HG02938 (cell line): Measurements from ENCODE around the gene TPI1.
"Not testable (repeated sequence)": the region's sequence is repeated elsewhere in the genome, so short reads cannot be mapped to it uniquely, and the experiment has no call there.

Experiments
- ATAC-seq: cut with Tn5 transposase; IDR thresholded peaks from one replicate; pipeline ENCODE4 v1.9.1; 2021; ENCODE audit warnings: mild to moderate bottlenecking, moderate library complexity; ENCODE audit not compliant: unreplicated experiment

The TPI1 gene

DNA sequence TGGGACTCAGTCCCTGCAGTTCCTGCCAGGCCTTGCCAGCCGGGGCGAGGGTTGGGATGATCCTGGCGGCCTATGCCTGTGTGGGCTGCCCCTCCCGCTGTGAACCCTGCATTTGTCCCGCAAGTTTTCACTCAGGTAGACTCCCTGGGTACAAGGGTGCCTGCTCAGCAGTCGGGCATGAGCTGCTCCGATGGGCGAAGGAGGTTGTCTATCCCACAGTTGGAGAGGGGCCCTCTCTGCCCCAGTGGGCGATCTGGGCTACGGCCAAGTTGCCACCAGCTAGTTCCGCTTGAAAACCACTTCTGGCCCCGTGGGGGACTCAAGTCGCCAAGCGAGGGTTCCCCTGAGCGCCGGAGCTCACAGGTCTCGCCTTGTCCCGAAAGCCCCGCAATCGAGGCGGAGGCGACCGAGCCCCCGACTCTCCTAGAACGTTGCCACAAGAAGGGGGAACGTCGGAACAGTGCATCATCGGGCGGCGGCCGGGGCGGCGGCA lies 365 bp upstream of the TPI1 start:
- peak; percentile 19 for ATAC-seq

DNA sequence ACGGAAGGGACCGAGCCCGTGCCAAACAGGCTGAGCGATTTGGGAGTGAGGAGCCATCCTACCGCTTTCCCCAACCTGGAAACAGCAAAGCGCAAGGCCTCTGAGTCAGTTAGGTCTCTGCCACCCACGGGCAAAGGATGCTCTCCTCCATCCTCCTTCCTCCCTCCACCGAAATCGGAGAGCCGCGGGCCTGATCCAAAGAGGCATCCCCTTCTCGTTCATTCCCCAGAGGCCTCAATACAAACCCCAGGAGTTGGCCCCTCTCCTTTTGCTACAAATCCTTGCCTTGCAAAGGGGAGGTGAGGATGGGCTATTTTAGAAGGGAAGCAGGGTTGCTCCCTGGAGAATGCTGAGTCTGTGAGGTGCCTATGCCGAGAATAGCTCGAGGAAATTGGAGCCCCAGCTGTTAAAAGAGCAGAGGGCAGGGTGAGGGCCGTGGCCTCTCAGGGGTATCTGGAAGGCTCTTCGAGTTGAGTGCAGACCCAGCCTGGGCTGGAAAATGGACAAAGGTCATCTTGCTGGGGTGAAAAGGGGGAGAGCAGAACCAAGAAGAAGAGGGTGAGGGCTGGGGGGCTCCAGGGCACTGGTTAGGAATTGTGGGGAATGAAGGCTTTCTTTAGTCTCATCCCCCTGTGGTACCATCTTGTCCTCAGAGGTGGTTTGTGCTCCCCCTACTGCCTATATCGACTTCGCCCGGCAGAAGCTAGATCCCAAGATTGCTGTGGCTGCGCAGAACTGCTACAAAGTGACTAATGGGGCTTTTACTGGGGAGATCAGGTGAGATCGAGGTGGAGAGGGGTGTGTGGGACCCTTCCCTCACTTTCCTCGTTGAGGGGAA lies 1.1 kb downstream of the TPI1 start:
- no peak for ATAC-seq

DNA sequence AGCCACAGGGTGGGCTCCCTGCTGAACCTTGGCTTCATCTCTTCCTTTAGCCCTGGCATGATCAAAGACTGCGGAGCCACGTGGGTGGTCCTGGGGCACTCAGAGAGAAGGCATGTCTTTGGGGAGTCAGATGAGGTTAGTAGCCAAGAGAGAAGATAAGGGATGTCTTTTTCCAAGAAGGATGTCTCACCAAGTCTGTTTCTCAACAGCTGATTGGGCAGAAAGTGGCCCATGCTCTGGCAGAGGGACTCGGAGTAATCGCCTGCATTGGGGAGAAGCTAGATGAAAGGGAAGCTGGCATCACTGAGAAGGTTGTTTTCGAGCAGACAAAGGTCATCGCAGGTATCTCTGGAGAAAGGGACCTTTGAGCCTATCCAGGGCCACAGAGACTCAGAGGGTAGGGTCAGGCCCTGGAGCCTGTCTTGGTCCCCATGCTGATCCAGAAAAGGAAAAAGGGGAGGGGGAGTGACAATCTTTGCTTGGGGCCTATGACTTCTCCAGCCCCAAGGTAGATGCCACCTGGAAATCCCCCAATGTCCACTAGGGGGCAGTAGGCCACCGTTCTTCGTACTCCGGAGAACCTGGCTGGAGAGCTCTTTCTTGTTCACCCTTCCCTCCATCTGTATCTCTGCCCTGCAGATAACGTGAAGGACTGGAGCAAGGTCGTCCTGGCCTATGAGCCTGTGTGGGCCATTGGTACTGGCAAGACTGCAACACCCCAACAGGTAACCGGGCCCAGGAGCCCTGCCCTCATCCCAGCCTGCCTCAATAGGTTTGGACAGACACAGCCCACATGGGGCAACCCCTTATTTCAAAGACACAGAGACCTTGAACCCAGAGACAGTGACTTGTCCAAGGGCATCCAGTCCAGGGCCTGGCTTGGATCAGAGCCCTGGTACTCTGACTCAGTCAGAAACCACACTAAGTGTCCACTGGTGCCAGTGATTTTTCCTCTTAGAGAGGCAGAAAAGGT lies 2.0 kb downstream of the TPI1 start:
- no peak for ATAC-seq

DNA sequence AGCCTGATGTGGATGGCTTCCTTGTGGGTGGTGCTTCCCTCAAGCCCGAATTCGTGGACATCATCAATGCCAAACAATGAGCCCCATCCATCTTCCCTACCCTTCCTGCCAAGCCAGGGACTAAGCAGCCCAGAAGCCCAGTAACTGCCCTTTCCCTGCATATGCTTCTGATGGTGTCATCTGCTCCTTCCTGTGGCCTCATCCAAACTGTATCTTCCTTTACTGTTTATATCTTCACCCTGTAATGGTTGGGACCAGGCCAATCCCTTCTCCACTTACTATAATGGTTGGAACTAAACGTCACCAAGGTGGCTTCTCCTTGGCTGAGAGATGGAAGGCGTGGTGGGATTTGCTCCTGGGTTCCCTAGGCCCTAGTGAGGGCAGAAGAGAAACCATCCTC lies 3.0 kb downstream of the TPI1 start:
- ATAC-seq: not testable (repeated sequence)

DNA sequence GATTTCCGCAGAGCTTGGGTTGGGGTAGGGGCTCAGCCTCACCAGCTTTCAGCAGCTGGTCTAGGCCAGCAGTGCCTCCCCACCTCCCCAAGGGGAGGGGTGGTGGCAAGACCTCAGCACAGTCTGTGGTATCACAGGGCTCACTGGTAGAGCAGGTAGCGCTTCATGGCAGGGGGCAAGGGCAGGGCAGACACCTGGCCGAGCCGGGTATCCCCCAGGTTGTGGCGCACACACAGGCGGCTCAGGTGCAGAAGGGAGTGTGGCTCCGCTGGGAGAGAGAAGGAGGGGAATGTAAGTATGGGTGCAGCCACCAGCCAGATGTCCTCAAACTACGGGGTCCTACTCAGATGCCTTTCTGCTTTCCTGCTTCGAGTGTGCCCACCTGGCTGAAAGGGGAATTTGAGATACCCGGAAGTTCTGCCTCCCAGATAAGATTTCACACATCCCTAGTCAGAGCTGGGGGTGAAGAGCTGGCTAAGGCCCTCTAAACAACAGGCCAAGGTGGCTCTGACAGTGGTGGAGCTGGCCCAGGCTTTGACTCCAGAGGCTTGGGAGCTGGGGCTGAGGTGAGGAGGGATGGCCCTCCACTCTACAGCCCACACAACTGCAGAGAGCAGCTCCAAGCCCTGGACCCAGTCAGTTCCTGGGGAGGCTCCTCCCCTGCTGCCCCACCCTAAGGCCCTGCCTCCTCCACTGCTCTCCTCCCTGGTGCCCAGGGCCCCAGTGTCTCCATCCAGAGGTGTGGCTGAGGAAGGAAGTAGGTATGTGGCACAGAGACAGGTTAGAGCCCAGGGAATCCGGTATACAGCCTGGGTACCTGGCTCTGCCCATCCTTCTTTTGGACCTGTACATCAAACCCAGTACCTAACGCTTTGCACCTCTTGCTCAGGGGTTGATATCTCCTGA lies 4.0 kb downstream of the TPI1 start:
- no peak for ATAC-seq

DNA sequence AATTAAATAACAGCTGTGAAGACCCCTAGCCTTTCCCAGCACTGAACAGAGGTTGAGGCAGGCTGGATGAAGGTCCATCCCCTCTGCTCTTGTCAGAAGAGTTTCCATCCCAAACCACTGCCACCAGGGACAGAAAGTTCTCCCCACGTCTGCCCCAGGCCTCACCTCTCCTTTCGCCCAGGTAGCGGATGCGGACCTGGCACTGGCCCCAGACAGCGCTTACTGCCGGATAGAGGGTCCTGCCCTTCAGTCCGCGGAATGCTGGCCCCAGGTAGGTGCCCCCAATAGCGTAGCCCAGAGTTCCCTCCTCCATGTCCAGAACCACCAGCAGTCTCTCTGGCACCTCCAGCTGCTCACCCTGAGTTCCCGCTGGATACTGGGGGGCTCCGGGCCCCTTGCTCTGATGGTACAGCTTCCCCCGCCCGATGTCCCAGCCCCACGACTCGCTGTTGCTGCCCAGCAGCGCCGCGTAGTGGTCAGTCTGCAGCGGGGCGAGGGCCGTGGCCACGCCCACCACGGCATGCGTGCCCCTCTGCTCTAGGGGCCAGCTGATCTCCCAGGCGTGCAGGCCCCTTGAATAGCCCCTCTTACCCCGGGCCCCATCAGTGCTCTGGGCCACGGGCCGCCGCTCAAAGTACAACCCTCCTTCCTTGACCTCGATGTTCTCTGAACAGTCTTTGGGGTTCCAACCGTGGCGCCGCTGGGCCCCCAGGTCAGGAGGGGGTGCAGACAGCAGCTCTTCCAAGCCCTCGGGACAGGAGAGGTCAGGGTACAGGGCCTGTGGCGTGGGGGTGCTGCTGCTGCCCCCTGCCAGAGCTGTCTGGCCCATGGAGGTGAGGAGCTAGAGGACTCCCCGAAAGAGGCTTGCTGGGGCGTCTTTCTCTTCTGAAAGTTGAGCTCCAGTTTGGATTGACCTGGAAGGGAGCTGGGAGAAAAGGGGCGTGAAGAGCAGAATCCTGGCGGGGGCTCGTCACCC lies 5.0 kb downstream of the TPI1 start:
- no peak for ATAC-seq

DNA sequence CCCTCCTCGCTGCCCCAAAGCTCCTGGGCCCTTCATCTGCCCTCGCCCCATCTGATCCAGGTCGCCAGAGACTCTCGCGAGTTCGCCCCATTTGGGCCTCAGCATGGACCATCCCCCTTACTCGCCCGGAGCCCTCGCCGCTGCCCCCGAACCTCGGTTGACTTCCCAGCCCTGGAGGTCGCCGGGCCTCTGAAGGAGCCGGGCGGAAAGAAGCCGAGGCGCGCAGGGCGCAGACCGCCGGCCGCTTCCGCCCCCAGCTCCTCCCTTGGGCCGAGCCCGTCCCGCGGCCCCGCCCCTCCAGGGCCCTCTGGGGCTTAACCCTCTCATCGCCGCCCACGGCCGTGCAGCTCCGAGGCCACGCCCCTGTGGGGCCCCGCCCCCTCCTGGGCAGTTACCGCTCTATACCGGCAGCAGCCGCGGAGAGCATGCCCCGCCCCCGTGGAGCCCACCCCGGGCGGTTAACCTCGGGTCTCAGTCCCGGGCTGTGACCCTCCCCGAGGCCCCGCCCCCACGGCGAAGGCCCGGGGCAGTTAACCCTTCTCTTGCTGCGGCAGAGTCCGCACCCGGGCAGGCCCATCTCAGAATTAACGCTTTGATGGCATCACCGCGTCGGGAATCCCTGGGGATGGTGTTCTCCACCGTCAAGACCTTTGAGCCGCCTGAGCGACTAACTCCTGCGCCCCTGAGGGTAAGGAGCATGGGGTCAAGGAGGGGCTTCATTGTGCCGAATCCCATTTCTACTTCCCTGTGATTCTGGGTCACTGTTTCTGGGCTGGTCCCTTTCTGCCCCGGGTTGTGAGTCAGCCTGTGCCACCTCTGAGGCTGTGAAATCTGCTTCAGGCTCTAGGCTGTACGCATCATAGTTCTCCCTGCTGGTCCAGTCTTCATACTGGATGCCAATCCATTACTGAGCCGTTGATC lies 6.0 kb downstream of the TPI1 start, which contains the start of gene SPSB2:
TSS of gene SPSB2 (minus strand) at position 210 of the 921 bp plus-strand sequence. CDS start 402 bp downstream, outside the sequence.
- ATAC-seq: peak; percentile 62

DNA sequence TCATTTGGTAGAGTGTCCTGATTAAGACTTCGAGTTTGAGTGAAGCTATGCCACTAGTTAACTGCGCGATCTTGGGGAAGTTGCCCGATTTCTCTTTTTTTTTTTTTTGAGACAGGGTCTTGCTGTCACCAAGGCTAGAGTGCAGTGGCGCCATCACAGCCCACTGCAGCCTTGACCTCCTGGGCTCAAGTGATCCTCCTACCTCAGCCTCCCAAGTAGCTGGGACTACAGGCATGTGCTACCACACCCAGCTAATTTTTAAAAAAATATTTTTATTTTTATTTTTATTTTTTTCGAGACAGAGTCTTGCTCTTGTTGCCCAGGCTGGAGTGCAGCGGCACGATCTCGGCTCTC lies 6.7 kb downstream of the TPI1 start:
- ATAC-seq: not testable (repeated sequence)

DNA sequence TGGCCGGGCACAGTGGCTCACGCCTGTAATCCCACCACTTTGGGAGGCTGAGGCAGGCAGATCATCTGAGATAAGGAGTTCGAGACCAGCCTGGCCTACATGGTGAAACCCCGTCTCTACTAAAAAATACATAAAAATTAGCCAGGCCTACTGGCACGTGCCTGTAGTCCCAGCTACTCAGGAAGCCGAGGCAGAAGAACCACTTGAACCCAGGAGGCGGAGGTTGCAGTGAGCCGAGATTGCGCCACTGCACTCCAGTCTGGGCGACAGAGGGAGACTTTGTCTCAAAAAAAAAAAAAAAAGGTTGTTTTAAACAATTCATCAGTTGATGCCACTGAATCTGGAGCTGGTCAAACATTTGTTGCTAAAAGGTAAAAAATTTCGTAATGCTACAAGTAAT lies 12.5 kb downstream of the TPI1 start:
- not testable (repeated sequence) for ATAC-seq

DNA sequence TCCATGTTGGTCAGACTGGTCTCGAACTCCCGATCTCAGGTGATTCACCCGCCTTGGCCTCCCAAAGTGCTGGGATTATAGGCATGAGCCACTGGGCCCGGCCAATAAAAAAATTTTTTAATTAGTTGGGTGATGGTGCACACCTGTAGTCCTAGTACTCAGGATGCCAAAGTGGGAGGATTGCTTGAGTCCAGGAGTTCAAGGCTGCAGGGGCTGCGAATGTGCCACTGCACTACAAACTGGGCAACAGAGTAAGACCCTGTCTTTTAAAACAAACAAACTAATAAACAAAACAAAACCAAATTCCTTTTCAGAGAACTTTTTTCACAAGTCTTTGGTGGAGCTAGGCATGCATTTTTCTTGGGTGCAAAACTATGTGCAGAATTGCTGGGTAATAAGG lies 15.9 kb downstream of the TPI1 start:
- ATAC-seq: no peak

DNA sequence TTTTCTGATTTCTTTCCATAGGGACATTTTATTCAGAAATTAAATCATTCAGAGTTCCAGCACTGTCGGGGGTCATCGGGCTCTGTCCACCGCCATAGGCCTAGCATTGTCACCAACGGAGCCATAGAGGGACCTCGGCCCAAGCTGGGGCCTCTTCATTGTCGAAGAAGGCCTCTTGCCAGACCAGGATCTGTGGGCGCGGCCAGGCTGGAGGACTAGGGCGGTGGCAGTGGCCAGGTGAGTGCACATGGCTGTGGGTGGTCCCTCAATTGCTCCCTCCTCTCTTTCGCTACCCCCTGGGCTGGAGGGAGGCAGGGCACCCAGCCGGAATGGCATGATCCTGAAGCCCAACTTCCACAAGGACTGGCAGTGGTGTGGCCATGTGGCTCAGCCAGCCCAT lies 16.4 kb downstream of the TPI1 start:
- no peak for ATAC-seq

DNA sequence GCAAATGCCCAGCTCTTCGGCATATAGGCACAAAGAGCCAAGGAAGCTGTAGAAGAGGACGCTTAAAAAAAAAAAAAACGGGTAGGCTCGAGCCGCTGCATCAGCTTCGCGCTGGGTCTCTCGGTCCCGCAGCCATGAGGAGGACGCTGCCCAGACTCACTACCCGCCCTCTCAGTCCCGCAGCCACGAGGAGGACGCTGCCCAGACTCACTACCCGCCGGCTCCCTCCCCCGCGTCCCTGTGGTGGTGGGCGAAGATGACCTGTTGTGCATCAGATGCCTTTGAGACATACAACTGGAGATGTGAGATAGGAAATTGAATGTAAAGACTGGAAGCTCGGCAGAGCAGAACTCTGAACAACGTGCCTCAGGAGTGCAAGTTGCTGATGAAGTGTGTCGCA lies 17.2 kb downstream of the TPI1 start:
- no peak for ATAC-seq

DNA sequence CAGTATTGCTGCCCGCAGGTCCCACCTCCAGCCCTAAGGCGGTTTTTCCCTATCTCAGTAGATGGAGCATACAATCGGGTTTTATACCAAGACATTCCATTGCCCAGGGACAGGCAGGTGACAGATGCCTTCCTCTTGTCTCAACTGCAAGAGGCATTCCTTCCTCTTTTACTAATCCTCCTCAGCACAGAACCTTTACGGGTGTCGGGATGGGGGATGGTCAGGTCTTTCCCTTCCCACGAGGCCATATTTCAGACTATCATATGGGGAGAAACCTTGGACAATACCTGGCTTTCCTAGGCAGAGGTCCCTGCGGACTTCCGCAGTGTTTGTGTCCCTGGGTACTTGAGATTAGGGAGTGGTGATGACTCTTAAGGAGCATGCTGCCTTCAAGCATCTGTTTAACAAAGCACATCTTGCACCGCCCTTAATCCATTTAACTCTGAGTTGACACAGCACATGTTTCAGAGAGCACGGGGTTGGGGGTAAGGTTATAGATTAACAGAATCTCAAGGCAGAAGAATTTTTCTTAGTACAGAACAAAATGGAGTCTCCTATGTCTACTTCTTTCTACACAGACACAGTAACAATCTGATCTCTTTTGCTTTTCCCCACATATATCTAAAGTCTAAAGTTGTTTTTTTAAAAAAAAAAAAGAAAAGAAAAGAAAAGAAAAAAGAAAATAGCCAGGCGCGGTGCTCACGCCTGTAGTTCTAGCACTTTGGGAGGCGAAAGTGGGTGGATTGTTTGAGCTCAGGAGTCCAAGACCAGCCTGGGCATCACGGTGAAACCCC lies 19.1 kb downstream of the TPI1 start:
- ATAC-seq: not testable (repeated sequence)

DNA sequence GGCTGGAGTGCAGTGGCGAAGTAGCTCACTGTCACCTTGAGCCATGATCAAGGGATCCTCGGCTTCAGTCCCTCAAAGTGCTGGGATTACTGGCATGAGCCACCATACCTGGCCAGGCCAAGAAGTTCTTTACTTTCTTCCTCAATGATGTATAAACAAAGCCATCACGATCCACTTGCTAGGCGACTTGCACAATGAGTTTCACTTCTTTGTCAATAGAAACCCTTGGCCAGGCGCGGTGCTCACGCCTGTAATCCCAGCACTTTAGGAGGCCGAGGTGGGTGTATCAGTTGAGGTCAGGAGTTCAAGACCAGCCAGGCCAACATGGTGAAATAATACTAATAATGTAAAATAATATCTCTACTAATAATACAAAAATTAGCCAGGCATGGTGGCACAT lies 20.1 kb downstream of the TPI1 start:
- no peak for ATAC-seq

DNA sequence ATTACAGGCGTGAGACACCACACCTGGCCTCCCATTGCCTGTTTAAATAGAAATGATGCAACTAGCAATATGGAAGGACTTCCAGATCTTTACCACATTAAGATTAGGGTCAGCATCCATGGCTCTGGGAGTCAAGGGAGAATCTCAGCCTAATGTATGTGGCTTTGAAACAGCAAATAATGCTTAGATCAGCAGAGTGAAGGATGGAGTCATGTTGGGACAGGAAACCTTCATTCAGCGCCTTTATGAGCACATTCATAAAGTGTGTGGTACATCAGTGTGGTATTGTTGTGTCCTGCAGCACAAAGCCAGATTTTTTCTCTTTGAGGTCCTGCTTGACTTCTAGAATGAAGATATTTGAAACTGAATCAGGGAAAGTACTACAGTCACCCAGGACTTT lies 21.0 kb downstream of the TPI1 start:
- ATAC-seq: no peak

DNA sequence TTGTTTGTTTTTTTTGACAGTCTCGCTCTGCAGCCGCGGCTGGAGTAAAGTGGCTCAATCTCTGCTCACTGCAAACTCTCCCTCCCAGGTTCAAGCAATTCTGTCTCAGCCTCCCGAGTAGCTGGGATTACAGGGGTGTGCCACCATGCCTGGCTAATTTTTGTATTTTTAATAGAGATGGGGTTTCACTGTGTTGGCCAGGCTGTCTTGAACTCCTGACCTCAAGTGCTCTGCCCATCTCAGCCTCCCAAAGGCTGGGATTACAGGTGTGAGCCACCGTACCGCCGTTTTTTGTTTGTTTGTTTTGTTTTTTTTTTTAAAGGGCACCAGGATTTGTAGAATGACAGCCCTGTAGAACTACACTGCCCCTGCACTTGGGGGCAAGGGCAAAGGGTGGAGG lies 21.5 kb downstream of the TPI1 start:
- ATAC-seq: not testable (repeated sequence)

DNA sequence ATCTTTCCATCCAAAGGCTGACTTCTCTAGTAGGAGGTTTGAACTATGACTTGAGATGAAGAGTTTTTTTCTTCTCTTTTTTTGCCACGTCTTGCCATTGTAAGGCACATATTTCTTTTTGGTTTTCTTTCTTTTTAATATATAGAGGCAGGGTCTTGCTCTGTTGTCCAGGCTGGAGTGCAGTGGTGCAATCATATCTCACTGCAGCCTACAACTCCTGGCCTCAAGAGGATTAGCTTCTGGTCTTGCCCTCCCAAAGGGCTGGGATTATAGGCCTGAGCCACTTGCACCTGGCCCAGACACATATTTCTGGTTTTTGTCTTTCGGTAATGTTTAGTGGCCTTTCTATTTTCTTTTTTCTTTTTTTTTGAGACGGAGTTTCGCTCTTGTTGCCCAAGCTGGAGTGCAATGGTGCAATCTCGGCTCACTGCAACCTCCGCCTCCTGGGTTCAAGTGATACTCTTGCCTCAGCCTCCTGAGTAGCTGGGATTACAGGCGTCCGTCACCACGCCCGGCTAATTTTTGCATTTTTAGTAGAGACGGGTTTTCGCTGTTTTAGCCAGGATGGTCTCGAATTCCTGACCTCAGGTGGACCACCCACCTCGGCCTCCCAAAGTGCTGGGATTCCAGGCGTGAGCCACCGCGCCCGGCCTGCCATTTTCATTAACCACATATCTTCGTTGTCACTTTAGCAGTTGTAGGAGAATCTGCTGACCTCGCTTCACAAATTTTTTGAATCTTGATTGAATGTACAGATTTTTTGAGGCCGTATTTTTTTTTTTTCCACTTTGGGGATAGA lies 22.6 kb downstream of the TPI1 start:
- not testable (repeated sequence) for ATAC-seq
